ENCODE data around the gene GDPD2. TPM values are rescaled to one million over a fixed set of nuclear protein-coding genes. Genes with fewer than 3 reads are reported as not detected.
"Not testable (repeated sequence)": the region's sequence is repeated elsewhere in the genome, so short reads cannot be mapped to it uniquely, and the experiment has no call there.

The GDPD2 gene
- total RNA-seq: under 1 TPM in 1 of 4 donors, not detected in 3; 0.21 TPM

- Histone ChIP-seq H3K27me3 (no peaks in the 10 kb centered on the region), H3K27ac (no peak within 1 kb of the TSS), H3K4me3 (no peak within 1 kb of the TSS), H3K9me3 (no peaks in the 10 kb centered on the region), H3K4me1 (no peaks in the 10 kb centered on the region), H3K36me3 (no peaks in the 10 kb centered on the region)
- TF ChIP-seq CTCF (IDR thresholded peaks at IDR 0.05): no peak
- TF ChIP-seq POLR2A (IDR thresholded peaks at IDR 0.05): no peak
- DNase-seq: no peak
- intact Hi-C loops (cut with DNase I; ENCODE audit: low total_unique reads): no loop called here
These were observed at the start of gene GDPD2 for GRCh38 chrX:70422851-70423341. Gene GDPD2, plus strand, starts transcription at chrX:70423314. Its CDS starts 1,671 bp downstream, at chrX:70424985.

- no peaks in the 10 kb centered on the region for H3K36me3 ChIP-seq
- TF ChIP-seq CTCF (IDR thresholded peaks at IDR 0.05) (no peak), POLR2A (IDR thresholded peaks at IDR 0.05) (no peak)
- intact Hi-C loops (cut with DNase I; ENCODE audit: low total_unique reads): no loop called here
These were observed 36.9 kb upstream of the GDPD2 start for GRCh38 chrX:70386235-70386634.

GRCh38 chrX:70398899-70399298 is 24.2 kb upstream of the GDPD2 start:
- Histone ChIP-seq H3K27me3 (no peaks in the 10 kb centered on the region), H3K4me3 (no peak overlapping the region), H3K36me3 (no peaks in the 10 kb centered on the region), H3K9me3 (no peaks in the 10 kb centered on the region), H3K27ac (no peak overlapping the region), H3K4me1 (no peaks in the 10 kb centered on the region)
- intact Hi-C loops (cut with DNase I; ENCODE audit: low total_unique reads): no loop called here
- TF ChIP-seq CTCF (IDR thresholded peaks at IDR 0.05) (no peak), POLR2A (IDR thresholded peaks at IDR 0.05) (no peak)
- no peak for DNase-seq

More at GRCh38 chrX:70386235-70386634, 36.9 kb upstream of the GDPD2 start:
- no peaks in the 10 kb centered on the region for H3K9me3 ChIP-seq
- H3K4me3 ChIP-seq: no peak overlapping the region
- H3K27ac ChIP-seq: no peak overlapping the region
- H3K27me3 ChIP-seq: no peaks in the 10 kb centered on the region
- H3K4me1 ChIP-seq: no peaks in the 10 kb centered on the region
- DNase-seq: no peak

- H3K4me1 ChIP-seq; DNase-seq; H3K27me3 ChIP-seq; H3K9me3 ChIP-seq; intact Hi-C loops (cut with DNase I; ENCODE audit: low total_unique reads); H3K36me3 ChIP-seq; H3K4me3 ChIP-seq; H3K27ac ChIP-seq: not testable (repeated sequence)
These were observed 22.9 kb upstream of the GDPD2 start for GRCh38 chrX:70400181-70400580.

- no peaks in the 10 kb centered on the region for H3K4me1 ChIP-seq
- H3K9me3 ChIP-seq: no peaks in the 10 kb centered on the region
- intact Hi-C loops (cut with DNase I; ENCODE audit: low total_unique reads): no loop called here
- no peak overlapping the region for H3K27ac ChIP-seq
- H3K36me3 ChIP-seq: no peaks in the 10 kb centered on the region
- no peak overlapping the region for H3K4me3 ChIP-seq
- no peak for DNase-seq
- TF ChIP-seq POLR2A (IDR thresholded peaks at IDR 0.05) (no peak), CTCF (IDR thresholded peaks at IDR 0.05) (no peak)
- no peaks in the 10 kb centered on the region for H3K27me3 ChIP-seq
These were observed 20.4 kb upstream of the GDPD2 start for GRCh38 chrX:70402721-70403120.

GRCh38 chrX:70405003-70405402 is 18.1 kb upstream of the GDPD2 start:
- Histone ChIP-seq H3K27me3 (no peaks in the 10 kb centered on the region), H3K36me3 (no peaks in the 10 kb centered on the region), H3K27ac (no peak overlapping the region), H3K4me1 (no peaks in the 10 kb centered on the region), H3K9me3 (no peaks in the 10 kb centered on the region), H3K4me3 (no peak overlapping the region)
- no peak for TF ChIP-seq POLR2A (IDR thresholded peaks at IDR 0.05)
- no peak for DNase-seq
- intact Hi-C loops (cut with DNase I; ENCODE audit: low total_unique reads): no loop called here
